Hematopoietic multipotent progenitor cell treated with erythropoietin and hydrocortisone succinate and interleukin-3 and kit ligand, for 4 days (in vitro differentiated cells): ENCODE measurements around the gene COL1A1.

Source experiments
- DNase-seq: peaks from one replicate; pipeline ENCODE4 v3.0.0-alpha.2; 2015

COL1A1 gene

GRCh38 chr17:50185631-50186471, 15.6 kb downstream of the COL1A1 start:
- no peak for DNase-seq

- no peak for DNase-seq
Measured at GRCh38 chr17:50184611-50185398, 16.6 kb downstream of the COL1A1 start.

GRCh38 chr17:50184064-50184463, 17.4 kb downstream of the COL1A1 start:
- no peak for DNase-seq

GRCh38 chr17:50183421-50183994, 17.9 kb downstream of the COL1A1 start:
- DNase-seq, result peak; percentile 63

- no peak for DNase-seq
Measured at GRCh38 chr17:50182783-50183420, 18.5 kb downstream of the COL1A1 start.

- no peak for DNase-seq
Measured at GRCh38 chr17:50181591-50182560, 19.6 kb downstream of the COL1A1 start.

- DNase-seq, result no peak
Measured at GRCh38 chr17:50181144-50181543, 20.3 kb downstream of the COL1A1 start.

GRCh38 chr17:50180620-50181019, 20.8 kb downstream of the COL1A1 start:
- DNase-seq, result no peak

- no peak for DNase-seq
Measured at GRCh38 chr17:50180111-50180510, 21.3 kb downstream of the COL1A1 start.

GRCh38 chr17:50177983-50178834, 23.2 kb downstream of the COL1A1 start:
- peak; percentile 87 for DNase-seq

- DNase-seq, result no peak
Measured at GRCh38 chr17:50177476-50177875, 24.0 kb downstream of the COL1A1 start.

- DNase-seq, result no peak
Measured at GRCh38 chr17:50176559-50177357, 24.7 kb downstream of the COL1A1 start.

- DNase-seq, result no peak
Measured at GRCh38 chr17:50175035-50175807, 26.2 kb downstream of the COL1A1 start.

GRCh38 chr17:50174444-50174843, 27.0 kb downstream of the COL1A1 start:
- DNase-seq, result no peak

GRCh38 chr17:50173335-50173941, 28.0 kb downstream of the COL1A1 start:
- DNase-seq, result no peak

- DNase-seq, result no peak
Measured at GRCh38 chr17:50172936-50173334, 28.5 kb downstream of the COL1A1 start.

- DNase-seq, result no peak
Measured at GRCh38 chr17:50172130-50172529, 29.3 kb downstream of the COL1A1 start.

GRCh38 chr17:50171371-50172071, 29.9 kb downstream of the COL1A1 start:
- no peak for DNase-seq
